ENCODE data around the gene MAP2K7. TPM values are rescaled to one million over a fixed set of nuclear protein-coding genes. Genes with fewer than 3 reads are reported as not detected.

The MAP2K7 gene
- total RNA-seq, 1 experiment from 2014 or later: 59.1 TPM

- TF ChIP-seq, protein P1, sequence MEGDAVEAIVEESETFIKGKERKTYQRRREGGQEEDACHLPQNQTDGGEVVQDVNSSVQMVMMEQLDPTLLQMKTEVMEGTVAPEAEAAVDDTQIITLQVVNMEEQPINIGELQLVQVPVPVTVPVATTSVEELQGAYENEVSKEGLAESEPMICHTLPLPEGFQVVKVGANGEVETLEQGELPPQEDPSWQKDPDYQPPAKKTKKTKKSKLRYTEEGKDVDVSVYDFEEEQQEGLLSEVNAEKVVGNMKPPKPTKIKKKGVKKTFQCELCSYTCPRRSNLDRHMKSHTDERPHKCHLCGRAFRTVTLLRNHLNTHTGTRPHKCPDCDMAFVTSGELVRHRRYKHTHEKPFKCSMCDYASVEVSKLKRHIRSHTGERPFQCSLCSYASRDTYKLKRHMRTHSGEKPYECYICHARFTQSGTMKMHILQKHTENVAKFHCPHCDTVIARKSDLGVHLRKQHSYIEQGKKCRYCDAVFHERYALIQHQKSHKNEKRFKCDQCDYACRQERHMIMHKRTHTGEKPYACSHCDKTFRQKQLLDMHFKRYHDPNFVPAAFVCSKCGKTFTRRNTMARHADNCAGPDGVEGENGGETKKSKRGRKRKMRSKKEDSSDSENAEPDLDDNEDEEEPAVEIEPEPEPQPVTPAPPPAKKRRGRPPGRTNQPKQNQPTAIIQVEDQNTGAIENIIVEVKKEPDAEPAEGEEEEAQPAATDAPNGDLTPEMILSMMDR (IDR thresholded peaks at IDR 0.05 in 2 of 3, conservative IDR thresholded peaks at IDR 0.05 in 1 of 3; ENCODE audit: borderline replicate concordance in 1 of 3, insufficient read depth in 1 of 3, low read depth in 2 of 3, low read length in 2 of 3): no peak
- no peak for TF ChIP-seq EGR1 (IDR thresholded peaks at IDR 0.05; ENCODE audit: low read depth)
These were observed 10.0 kb downstream of the MAP2K7 start (continued) for GRCh38 chr19:7913652-7914051.

DNA sequence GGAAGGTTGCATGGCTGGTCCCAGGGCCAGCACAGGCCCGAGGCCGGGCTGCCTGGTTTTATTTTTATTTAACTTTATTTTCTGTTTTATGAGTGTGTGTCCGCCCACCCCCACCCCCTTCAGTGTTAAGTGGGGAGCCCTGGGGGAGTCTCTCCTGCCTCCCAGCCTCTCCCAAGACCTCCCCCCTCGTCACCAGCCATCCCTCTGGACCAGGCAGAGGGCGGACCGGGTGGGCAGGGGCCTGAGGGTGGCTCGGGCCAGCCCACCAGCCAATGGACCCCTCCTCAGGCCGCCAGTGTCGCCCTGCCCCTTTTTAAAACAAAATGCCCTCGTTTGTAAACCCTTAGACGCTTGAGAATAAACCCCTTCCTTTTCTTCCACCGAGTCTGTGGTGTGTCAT, 10.4 kb downstream of the MAP2K7 start:
- ChIA-PET POLR2A (no interaction called here), CTCF (no interaction called here), RAD21 (ENCODE audit: low non-redundant PET in 1 of 2, low total read pairs in 2 of 2, uncharacterized antibody in 2 of 2, unreplicated experiment in 2 of 2) (no interaction called here)
- H3K27ac ChIP-seq (ENCODE audit: low read depth, low read length): no peak overlapping the region
- intact Hi-C loops (cut with micrococcal nuclease): no loop called here
- no peaks in the 10 kb centered on the region for H3K27me3 ChIP-seq (ENCODE audit: insufficient read depth, low read length)
- DNase-seq (ENCODE audit: low read depth, low spot score) (no peak), ATAC-seq (no peak)
- H2AFZ ChIP-seq (ENCODE audit: low read depth, low read length, poor library complexity, severe bottlenecking): no peak overlapping the region
- no TSS peak for BruUV-seq (replicated peaks)
- peaks cover 12% of the 10 kb centered on the region; the same call in 1 of the 2 replicates for H3K79me2 ChIP-seq (ENCODE audit: insufficient read depth, low read length)
- H3K36me3 ChIP-seq (ENCODE audit: control insufficient read depth in 1 of 2, insufficient read depth in 2 of 2, low read length in 2 of 2): peaks cover 5 to 6% of the 10 kb centered on the region in 2 experiments; a peak in 3 of 4 replicates
- H3K9me3 ChIP-seq (ENCODE audit: control insufficient read depth in 1 of 2, insufficient read depth in 1 of 2, low read depth in 1 of 2, low read length in 2 of 2): no peaks in the 10 kb centered on the region
- H3K4me3 ChIP-seq (replicated peaks in 1 of 2; ENCODE audit: low read depth in 1 of 2, low read length in 2 of 2): no peak overlapping the region
- TF ChIP-seq POLR2AphosphoS5 (IDR thresholded peaks at IDR 0.05; ENCODE audit: low read depth, low read length) (peak; percentile 6; the same call in 1 of the 2 replicates), FOSL1 (IDR thresholded peaks at IDR 0.05; ENCODE audit: low read depth) (no peak)
- H3K9me2 ChIP-seq (ENCODE audit: insufficient read depth): no peaks in the 10 kb centered on the region
- no peaks in the 10 kb centered on the region for H4K20me1 ChIP-seq (ENCODE audit: insufficient read depth)
- H3K4me1 ChIP-seq (ENCODE audit: control insufficient read depth in 1 of 2, insufficient read depth in 2 of 2, low read length in 2 of 2): peaks cover 13 to 37% of the 10 kb centered on the region in 2 experiments; a peak in 3 of 4 replicates
- H3K4me2 ChIP-seq (ENCODE audit: low read length): no peak overlapping the region
- no peak overlapping the region for H3K9ac ChIP-seq (ENCODE audit: low read length)

GRCh38 chr19:7914598-7915045, 10.9 kb downstream of the MAP2K7 start, which contains the start of gene TGFBR3L:
Gene TGFBR3L (plus strand): TSS chr19:7914830.
- Histone ChIP-seq H2AFZ (ENCODE audit: low read depth, low read length, poor library complexity, severe bottlenecking) (no peak within 1 kb of the TSS), H4K20me1 (ENCODE audit: insufficient read depth) (no peaks in the 10 kb centered on the region), H3K79me2 (ENCODE audit: insufficient read depth, low read length) (peaks cover 10% of the 10 kb centered on the region; the same call in 1 of the 2 replicates), H3K27ac (ENCODE audit: low read depth, low read length) (peak within 1 kb of the TSS; percentile 89), H3K27me3 (ENCODE audit: insufficient read depth, low read length) (no peaks in the 10 kb centered on the region), H3K4me2 (ENCODE audit: low read length) (peak within 1 kb of the TSS; percentile 91), H3K36me3 (ENCODE audit: control insufficient read depth in 1 of 2, insufficient read depth in 2 of 2, low read length in 2 of 2) (peaks cover 5 to 6% of the 10 kb centered on the region in 2 experiments; a peak in 3 of 4 replicates), H3K4me3 (replicated peaks in 1 of 2; ENCODE audit: low read depth in 1 of 2, low read length in 2 of 2) (no peak within 1 kb of the TSS), H3K9me2 (ENCODE audit: insufficient read depth) (no peaks in the 10 kb centered on the region), H3K4me1 (ENCODE audit: control insufficient read depth in 1 of 2, insufficient read depth in 2 of 2, low read length in 2 of 2) (peaks cover 14 to 42% of the 10 kb centered on the region in 2 experiments; a peak in 3 of 4 replicates), H3K9ac (ENCODE audit: low read length) (peak within 1 kb of the TSS; percentile 89; the same call in 1 of the 2 replicates), H3K9me3 (ENCODE audit: control insufficient read depth in 1 of 2, insufficient read depth in 1 of 2, low read depth in 1 of 2, low read length in 2 of 2) (no peaks in the 10 kb centered on the region)
- ATAC-seq: no peak
- ChIA-PET CTCF (no interaction called here), RAD21 (ENCODE audit: low non-redundant PET in 1 of 2, low total read pairs in 2 of 2, uncharacterized antibody in 2 of 2, unreplicated experiment in 2 of 2) (no interaction called here), POLR2A (no interaction called here)
- TF ChIP-seq, protein P2, sequence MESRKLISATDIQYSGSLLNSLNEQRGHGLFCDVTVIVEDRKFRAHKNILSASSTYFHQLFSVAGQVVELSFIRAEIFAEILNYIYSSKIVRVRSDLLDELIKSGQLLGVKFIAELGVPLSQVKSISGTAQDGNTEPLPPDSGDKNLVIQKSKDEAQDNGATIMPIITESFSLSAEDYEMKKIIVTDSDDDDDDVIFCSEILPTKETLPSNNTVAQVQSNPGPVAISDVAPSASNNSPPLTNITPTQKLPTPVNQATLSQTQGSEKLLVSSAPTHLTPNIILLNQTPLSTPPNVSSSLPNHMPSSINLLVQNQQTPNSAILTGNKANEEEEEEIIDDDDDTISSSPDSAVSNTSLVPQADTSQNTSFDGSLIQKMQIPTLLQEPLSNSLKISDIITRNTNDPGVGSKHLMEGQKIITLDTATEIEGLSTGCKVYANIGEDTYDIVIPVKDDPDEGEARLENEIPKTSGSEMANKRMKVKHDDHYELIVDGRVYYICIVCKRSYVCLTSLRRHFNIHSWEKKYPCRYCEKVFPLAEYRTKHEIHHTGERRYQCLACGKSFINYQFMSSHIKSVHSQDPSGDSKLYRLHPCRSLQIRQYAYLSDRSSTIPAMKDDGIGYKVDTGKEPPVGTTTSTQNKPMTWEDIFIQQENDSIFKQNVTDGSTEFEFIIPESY (IDR thresholded peaks at IDR 0.05; ENCODE audit: extremely low read depth, insufficient replicate concordance, low read length): no peak
- TF ChIP-seq EZH2phosphoT487 (IDR thresholded peaks at IDR 0.05; ENCODE audit: borderline replicate concordance): no peak
- TF ChIP-seq ZNF274 (IDR thresholded peaks at IDR 0.05; ENCODE audit: low read depth, low read length): no peak
- TF ChIP-seq POLR2AphosphoS5 (IDR thresholded peaks at IDR 0.05; ENCODE audit: low read depth, low read length): no peak; the same call in 1 of the 2 replicates
- TF ChIP-seq CBX3 (IDR thresholded peaks at IDR 0.05; ENCODE audit: low read depth): no peak
- no peak for TF ChIP-seq POLR2A (IDR thresholded peaks at IDR 0.05; ENCODE audit: borderline replicate concordance, extremely low read depth, insufficient read depth, insufficient read length)
- no peak for TF ChIP-seq ELF1 (IDR thresholded peaks at IDR 0.05; ENCODE audit: borderline replicate concordance, low read depth)
- TF ChIP-seq SIN3A (IDR thresholded peaks at IDR 0.05; ENCODE audit: low read depth): no peak
- intact Hi-C loops (cut with micrococcal nuclease): no loop called here
- BruUV-seq (replicated peaks): no TSS peak
- no peak for DNase-seq (ENCODE audit: low read depth, low spot score)

Data from HCT116 (cell line).